HEK293 (cell line): ENCODE results near the gene ABHD5.

Experiments used
- GLIS2 ChIP-seq: fragments of 450-650 bp; formaldehyde crosslinking; IDR thresholded peaks from 2 replicates; pipeline ENCODE4 v1.5.1; 2016; ENCODE audit warnings: missing biosample characterization, missing genetic modification characterization
- TCF7L2 ChIP-seq: IDR thresholded peaks from 2 replicates; pipeline ENCODE4 v1.6.1; 2011; ENCODE audit warnings: low read depth, mild to moderate bottlenecking, inconsistent platforms, low read length, moderate library complexity, borderline replicate concordance
- YY1 ChIP-seq: fragments of 450-650 bp; formaldehyde crosslinking; IDR thresholded peaks from 2 replicates; pipeline ENCODE4 v1.5.1; 2018; ENCODE audit warnings: missing biosample characterization, missing genetic modification characterization
- ZBTB21 ChIP-seq: fragments of 450-650 bp; formaldehyde crosslinking; IDR thresholded peaks from 2 replicates; pipeline ENCODE4 v1.5.1; 2017; ENCODE audit warnings: missing biosample characterization, missing genetic modification characterization
- ZNF121 ChIP-seq: fragments of 450-650 bp; formaldehyde crosslinking; IDR thresholded peaks from 2 replicates; pipeline ENCODE4 v1.5.1; 2016; ENCODE audit warnings: missing biosample characterization, missing genetic modification characterization
- ZNF23 ChIP-seq: fragments of 450-650 bp; formaldehyde crosslinking; IDR thresholded peaks from 2 replicates; pipeline ENCODE4 v1.5.1; 2016; ENCODE audit warnings: missing biosample characterization, missing genetic modification characterization, borderline replicate concordance
- ZNF274 ChIP-seq, 2 experiments: fragments of 200-500 bp in 1 of 2; fragments of 450-650 bp in 1 of 2; sonication (Bioruptor generic) in 1 of 2; formaldehyde crosslinking in 1 of 2; IDR thresholded peaks; 2 replicates each; pipeline versions ENCODE4 v1.5.1 to v1.6.1; 2014 to 2016; ENCODE audit warnings: borderline replicate concordance in 1 of 2, inconsistent platforms in 1 of 2, low read length in 1 of 2, missing biosample characterization in 1 of 2, missing genetic modification characterization in 1 of 2
- ZNF37A ChIP-seq: fragments of 450-650 bp; IDR thresholded peaks from 2 replicates; pipeline ENCODE4 v1.5.1; 2018; ENCODE audit warnings: missing biosample characterization, missing genetic modification characterization
- ZNF530 ChIP-seq: fragments of 450-650 bp; formaldehyde crosslinking; IDR thresholded peaks from 2 replicates; pipeline ENCODE4 v1.5.1; 2016; ENCODE audit warnings: low read depth, missing biosample characterization, missing genetic modification characterization
- ZNF677 ChIP-seq: fragments of 450-650 bp; IDR thresholded peaks from 2 replicates; pipeline ENCODE4 v1.5.0; 2018; ENCODE audit warnings: missing biosample characterization, mild to moderate bottlenecking, missing genetic modification characterization, moderate library complexity
- TF ChIP-seq, protein P1 (sequence below): fragments of 450-650 bp; formaldehyde crosslinking; IDR thresholded peaks from 2 replicates; pipeline ENCODE4 v1.5.1; 2016; ENCODE audit warnings: missing biosample characterization, missing genetic modification characterization
- TF ChIP-seq, protein P2 (sequence below): fragments of 450-650 bp; formaldehyde crosslinking; IDR thresholded peaks from 2 replicates; pipeline ENCODE4 v1.5.1; 2016; ENCODE audit warnings: missing biosample characterization, missing genetic modification characterization
- TF ChIP-seq, protein P3 (sequence below): fragments of 450-650 bp; formaldehyde crosslinking; IDR thresholded peaks from 2 replicates; pipeline ENCODE4 v1.5.1; 2016; ENCODE audit warnings: missing biosample characterization, missing genetic modification characterization
- TF ChIP-seq, protein P4 (sequence below): fragments of 450-650 bp; formaldehyde crosslinking; IDR thresholded peaks from 2 replicates; pipeline ENCODE4 v1.5.1; 2016; ENCODE audit warnings: missing biosample characterization, missing genetic modification characterization

DNA sequence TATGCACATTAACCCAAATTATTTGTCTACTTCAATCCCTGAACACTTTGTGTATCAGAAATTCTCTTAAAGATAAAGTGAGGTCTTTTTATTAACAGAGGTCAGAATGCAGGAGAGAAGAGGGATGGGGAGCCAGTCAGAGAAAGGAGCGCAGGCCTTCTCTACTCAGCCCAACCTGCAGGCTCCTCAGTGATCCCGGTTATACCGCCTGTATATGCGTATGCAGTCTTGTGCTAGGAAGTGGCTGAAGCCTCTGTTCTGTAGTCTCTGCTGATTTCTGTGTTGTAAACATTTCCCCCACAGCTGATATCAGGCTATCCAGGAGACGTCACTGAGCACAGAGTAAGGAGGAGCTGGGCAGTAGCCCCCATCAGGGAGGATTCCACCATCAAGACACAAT lies 57.9 kb downstream of the ABHD5 start:
- TF ChIP-seq ZBTB21 (tag by site-specific recombination) (no peak), TCF7L2 (no peak), GLIS2 (no peak), ZNF23 (no peak), ZNF677 (tag by site-specific recombination) (no peak), YY1 (no peak), ZNF121 (tag by site-specific recombination) (no peak), ZNF530 (tag by site-specific recombination) (no peak), ZNF37A (tag by site-specific recombination) (no peak), ZNF274 (IDR thresholded peaks at IDR 0.05; ENCODE audit: low read length) (no peak), ZNF274 (tag by site-specific recombination; IDR thresholded peaks at IDR 0.05; ENCODE audit: borderline replicate concordance) (no peak)
- TF ChIP-seq, protein P1, sequence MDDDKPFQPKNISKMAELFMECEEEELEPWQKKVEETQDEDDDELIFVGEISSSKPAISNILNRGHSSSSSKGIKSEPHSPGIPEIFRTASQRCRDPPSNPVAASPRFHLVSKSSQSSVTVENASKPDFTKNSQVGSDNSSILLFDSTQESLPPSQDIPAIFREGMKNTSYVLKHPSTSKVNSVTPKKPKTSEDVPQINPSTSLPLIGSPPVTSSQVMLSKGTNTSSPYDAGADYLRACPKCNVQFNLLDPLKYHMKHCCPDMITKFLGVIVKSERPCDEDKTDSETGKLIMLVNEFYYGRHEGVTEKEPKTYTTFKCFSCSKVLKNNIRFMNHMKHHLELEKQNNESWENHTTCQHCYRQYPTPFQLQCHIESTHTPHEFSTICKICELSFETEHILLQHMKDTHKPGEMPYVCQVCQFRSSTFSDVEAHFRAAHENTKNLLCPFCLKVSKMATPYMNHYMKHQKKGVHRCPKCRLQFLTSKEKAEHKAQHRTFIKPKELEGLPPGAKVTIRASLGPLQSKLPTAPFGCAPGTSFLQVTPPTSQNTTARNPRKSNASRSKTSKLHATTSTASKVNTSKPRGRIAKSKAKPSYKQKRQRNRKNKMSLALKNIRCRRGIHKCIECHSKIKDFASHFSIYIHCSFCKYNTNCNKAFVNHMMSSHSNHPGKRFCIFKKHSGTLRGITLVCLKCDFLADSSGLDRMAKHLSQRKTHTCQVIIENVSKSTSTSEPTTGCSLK (tag by site-specific recombination): no peak
- TF ChIP-seq, protein P2, sequence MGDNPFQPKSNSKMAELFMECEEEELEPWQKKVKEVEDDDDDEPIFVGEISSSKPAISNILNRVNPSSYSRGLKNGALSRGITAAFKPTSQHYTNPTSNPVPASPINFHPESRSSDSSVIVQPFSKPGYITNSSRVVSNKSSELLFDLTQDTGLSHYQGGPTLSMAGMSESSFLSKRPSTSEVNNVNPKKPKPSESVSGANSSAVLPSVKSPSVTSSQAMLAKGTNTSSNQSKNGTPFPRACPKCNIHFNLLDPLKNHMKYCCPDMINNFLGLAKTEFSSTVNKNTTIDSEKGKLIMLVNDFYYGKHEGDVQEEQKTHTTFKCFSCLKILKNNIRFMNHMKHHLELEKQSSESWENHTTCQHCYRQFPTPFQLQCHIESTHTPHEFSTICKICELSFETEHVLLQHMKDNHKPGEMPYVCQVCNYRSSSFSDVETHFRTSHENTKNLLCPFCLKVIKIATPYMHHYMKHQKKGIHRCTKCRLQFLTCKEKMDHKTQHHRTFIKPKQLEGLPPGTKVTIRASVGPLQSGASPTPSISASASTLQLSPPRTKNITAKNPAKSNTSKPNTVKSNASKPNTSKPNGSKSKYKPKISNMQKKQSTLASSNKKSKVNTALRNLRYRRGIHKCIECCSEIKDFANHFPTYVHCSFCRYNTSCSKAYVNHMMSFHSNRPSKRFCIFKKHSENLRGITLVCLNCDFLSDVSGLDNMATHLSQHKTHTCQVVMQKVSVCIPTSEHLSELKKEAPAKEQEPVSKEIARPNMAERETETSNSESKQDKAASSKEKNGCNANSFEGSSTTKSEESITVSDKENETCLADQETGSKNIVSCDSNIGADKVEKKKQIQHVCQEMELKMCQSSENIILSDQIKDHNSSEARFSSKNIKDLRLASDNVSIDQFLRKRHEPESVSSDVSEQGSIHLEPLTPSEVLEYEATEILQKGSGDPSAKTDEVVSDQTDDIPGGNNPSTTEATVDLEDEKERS (tag by site-specific recombination): no peak
- TF ChIP-seq, protein P3, sequence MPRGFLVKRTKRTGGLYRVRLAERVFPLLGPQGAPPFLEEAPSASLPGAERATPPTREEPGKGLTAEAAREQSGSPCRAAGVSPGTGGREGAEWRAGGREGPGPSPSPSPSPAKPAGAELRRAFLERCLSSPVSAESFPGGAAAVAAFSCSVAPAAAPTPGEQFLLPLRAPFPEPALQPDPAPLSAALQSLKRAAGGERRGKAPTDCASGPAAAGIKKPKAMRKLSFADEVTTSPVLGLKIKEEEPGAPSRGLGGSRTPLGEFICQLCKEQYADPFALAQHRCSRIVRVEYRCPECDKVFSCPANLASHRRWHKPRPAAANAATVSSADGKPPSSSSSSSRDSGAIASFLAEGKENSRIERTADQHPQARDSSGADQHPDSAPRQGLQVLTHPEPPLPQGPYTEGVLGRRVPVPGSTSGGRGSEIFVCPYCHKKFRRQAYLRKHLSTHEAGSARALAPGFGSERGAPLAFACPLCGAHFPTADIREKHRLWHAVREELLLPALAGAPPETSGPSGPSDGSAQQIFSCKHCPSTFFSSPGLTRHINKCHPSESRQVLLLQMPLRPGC (tag by site-specific recombination): no peak
- TF ChIP-seq, protein P4, sequence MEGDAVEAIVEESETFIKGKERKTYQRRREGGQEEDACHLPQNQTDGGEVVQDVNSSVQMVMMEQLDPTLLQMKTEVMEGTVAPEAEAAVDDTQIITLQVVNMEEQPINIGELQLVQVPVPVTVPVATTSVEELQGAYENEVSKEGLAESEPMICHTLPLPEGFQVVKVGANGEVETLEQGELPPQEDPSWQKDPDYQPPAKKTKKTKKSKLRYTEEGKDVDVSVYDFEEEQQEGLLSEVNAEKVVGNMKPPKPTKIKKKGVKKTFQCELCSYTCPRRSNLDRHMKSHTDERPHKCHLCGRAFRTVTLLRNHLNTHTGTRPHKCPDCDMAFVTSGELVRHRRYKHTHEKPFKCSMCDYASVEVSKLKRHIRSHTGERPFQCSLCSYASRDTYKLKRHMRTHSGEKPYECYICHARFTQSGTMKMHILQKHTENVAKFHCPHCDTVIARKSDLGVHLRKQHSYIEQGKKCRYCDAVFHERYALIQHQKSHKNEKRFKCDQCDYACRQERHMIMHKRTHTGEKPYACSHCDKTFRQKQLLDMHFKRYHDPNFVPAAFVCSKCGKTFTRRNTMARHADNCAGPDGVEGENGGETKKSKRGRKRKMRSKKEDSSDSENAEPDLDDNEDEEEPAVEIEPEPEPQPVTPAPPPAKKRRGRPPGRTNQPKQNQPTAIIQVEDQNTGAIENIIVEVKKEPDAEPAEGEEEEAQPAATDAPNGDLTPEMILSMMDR: no peak
